ENCODE measurements around the gene CMPK2. TPM values are rescaled to one million over a fixed set of nuclear protein-coding genes. Genes with fewer than 3 reads are reported as not detected.

The CMPK2 gene
- total RNA-seq, 1 experiment from 2014 or later: 0.52 TPM

DNA sequence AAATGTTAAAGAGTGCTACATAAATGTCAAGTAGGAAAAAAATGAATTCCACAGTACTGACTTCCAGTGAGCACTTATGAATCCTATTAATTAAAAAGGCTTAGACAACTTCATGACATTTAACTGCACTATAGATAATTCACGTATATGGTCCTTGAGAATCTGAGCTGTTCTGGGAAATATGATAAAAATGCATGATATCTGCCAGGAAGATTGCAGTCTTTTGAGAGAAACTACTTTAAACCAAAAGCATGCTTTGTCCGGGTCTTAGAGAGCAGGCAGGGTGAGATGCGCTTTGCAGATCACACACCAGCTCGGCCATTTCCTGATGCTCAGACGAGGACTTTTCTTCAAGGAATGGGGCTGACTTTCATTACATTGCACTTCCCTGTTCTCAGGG is 42.6 kb downstream of the CMPK2 start:
- Mint-ChIP-seq H3K27ac (ENCODE audit: unreplicated experiment) (no peak overlapping the region), H3K27me3 (ENCODE audit: insufficient read depth, unreplicated experiment) (peaks cover 4% of the 10 kb centered on the region), H3K4me1 (ENCODE audit: low read depth, unreplicated experiment) (no peaks in the 10 kb centered on the region), H3K4me3 (ENCODE audit: unreplicated experiment) (no peak overlapping the region), H3K36me3 (ENCODE audit: insufficient read depth, unreplicated experiment) (no peaks in the 10 kb centered on the region), H3K9me3 (ENCODE audit: unreplicated experiment) (peaks cover 12% of the 10 kb centered on the region)
- no peaks in the 10 kb centered on the region for H3K36me3 ChIP-seq (ENCODE audit: control insufficient read depth, insufficient read depth, low read length)
- TF ChIP-seq, protein P1, sequence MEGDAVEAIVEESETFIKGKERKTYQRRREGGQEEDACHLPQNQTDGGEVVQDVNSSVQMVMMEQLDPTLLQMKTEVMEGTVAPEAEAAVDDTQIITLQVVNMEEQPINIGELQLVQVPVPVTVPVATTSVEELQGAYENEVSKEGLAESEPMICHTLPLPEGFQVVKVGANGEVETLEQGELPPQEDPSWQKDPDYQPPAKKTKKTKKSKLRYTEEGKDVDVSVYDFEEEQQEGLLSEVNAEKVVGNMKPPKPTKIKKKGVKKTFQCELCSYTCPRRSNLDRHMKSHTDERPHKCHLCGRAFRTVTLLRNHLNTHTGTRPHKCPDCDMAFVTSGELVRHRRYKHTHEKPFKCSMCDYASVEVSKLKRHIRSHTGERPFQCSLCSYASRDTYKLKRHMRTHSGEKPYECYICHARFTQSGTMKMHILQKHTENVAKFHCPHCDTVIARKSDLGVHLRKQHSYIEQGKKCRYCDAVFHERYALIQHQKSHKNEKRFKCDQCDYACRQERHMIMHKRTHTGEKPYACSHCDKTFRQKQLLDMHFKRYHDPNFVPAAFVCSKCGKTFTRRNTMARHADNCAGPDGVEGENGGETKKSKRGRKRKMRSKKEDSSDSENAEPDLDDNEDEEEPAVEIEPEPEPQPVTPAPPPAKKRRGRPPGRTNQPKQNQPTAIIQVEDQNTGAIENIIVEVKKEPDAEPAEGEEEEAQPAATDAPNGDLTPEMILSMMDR (IDR thresholded peaks at IDR 0.05; ENCODE audit: insufficient read depth in 1 of 2, low read depth in 1 of 2, low read length in 1 of 2, severe bottlenecking in 1 of 2, unreplicated experiment in 1 of 2): no peak
- no TSS peak for BruUV-seq (replicated peaks)
- ChIA-PET POLR2A (no interaction called here), CTCF (no interaction called here)
- H3K9me3 ChIP-seq: no peaks in the 10 kb centered on the region
- intact Hi-C loops (cut with micrococcal nuclease; ENCODE audit: unreplicated experiment): no loop called here
- no peak for DNase-seq
- no peaks in the 10 kb centered on the region for H3K27me3 ChIP-seq (replicated peaks; ENCODE audit: control insufficient read depth, insufficient read depth, low read length)
- no peak overlapping the region for H3K4me3 ChIP-seq (ENCODE audit: low read depth, low read length)
- H3K4me1 ChIP-seq: no peaks in the 10 kb centered on the region

DNA sequence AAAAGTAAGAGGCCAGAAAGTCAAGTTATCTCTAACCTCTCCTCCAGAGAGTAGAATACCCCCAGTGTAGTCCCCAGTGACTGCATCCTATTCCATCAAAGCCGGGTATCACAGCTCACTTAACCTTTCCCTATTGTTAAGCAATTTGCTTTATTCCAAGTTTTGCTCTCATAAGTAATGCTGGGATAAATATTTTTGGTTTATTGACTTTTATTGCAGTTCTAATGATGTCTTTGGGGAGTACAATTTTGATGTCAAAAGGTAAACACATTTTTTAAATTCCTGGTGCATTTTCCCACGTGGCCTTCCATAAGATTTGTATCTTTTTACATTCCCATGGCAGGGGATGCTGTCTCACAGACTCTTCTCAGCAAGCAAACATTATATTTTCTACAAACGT is 43.3 kb downstream of the CMPK2 start:
- Mint-ChIP-seq H3K9me3 (ENCODE audit: unreplicated experiment) (peaks cover 12% of the 10 kb centered on the region), H3K4me3 (ENCODE audit: unreplicated experiment) (no peak overlapping the region), H3K4me1 (ENCODE audit: low read depth, unreplicated experiment) (no peaks in the 10 kb centered on the region), H3K27me3 (ENCODE audit: insufficient read depth, unreplicated experiment) (peaks cover 7% of the 10 kb centered on the region), H3K36me3 (ENCODE audit: insufficient read depth, unreplicated experiment) (no peaks in the 10 kb centered on the region), H3K27ac (ENCODE audit: unreplicated experiment) (no peak overlapping the region)
- CTCF ChIA-PET: no interaction called here
- intact Hi-C loops (cut with micrococcal nuclease; ENCODE audit: unreplicated experiment): no loop called here
- no TSS peak for BruUV-seq (replicated peaks)
- H3K4me3 ChIP-seq (ENCODE audit: low read depth, low read length): no peak overlapping the region
- no peaks in the 10 kb centered on the region for H3K27me3 ChIP-seq (replicated peaks; ENCODE audit: control insufficient read depth, insufficient read depth, low read length)
- H3K36me3 ChIP-seq (ENCODE audit: control insufficient read depth, insufficient read depth, low read length): no peaks in the 10 kb centered on the region
- POLR2A ChIA-PET: no interaction called here
- TF ChIP-seq, protein P1 (IDR thresholded peaks at IDR 0.05; ENCODE audit: insufficient read depth in 1 of 2, low read depth in 1 of 2, low read length in 1 of 2, severe bottlenecking in 1 of 2, unreplicated experiment in 1 of 2): no peak
- DNase-seq: no peak
- H3K9me3 ChIP-seq: no peaks in the 10 kb centered on the region
- H3K4me1 ChIP-seq: no peaks in the 10 kb centered on the region

DNA sequence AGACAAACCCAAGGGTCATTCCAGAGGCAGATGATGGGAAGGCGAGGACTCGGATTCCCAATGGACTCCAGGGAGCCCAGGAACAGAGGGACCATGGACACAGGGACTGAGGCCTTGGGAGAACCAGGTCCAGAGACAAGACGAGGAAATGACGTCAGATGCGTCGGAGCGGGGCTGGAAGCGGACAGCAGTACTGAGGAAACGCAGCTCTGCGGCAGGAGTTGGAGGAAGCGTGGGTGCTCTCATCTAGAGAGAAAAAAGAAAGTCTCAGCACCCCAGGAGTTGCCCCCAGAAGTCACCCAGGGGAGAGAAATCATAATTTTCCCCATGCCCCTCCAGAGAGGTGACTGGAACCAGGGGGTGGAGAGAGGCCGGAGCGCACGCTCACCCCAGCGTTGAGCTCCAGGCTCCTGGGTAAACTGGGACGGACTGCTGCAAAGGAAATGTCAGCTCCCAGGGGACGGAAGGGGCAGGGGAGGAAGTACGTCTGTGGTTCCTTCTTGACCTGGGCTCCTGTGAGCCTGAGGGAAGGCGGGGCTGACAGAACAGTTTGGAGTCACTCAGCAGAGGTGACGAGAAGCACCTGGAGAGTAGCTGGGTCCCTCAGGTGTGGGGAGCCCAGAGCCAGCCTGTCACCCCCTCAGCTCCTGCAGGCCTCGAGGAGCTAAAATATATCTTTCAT is 44.7 kb downstream of the CMPK2 start:
- H3K9me3 ChIP-seq: no peaks in the 10 kb centered on the region
- Mint-ChIP-seq H3K9me3 (ENCODE audit: unreplicated experiment) (peaks cover 4% of the 10 kb centered on the region), H3K4me3 (ENCODE audit: unreplicated experiment) (no peak overlapping the region), H3K27me3 (ENCODE audit: insufficient read depth, unreplicated experiment) (peaks cover 7% of the 10 kb centered on the region), H3K27ac (ENCODE audit: unreplicated experiment) (no peak overlapping the region), H3K4me1 (ENCODE audit: low read depth, unreplicated experiment) (no peaks in the 10 kb centered on the region), H3K36me3 (ENCODE audit: insufficient read depth, unreplicated experiment) (no peaks in the 10 kb centered on the region)
- CTCF ChIA-PET: no interaction called here
- no TSS peak for BruUV-seq (replicated peaks)
- TF ChIP-seq, protein P1 (IDR thresholded peaks at IDR 0.05; ENCODE audit: insufficient read depth in 1 of 2, low read depth in 1 of 2, low read length in 1 of 2, severe bottlenecking in 1 of 2, unreplicated experiment in 1 of 2): no peak
- H3K36me3 ChIP-seq (ENCODE audit: control insufficient read depth, insufficient read depth, low read length): no peaks in the 10 kb centered on the region
- H3K4me3 ChIP-seq (ENCODE audit: low read depth, low read length): no peak overlapping the region
- intact Hi-C loops (cut with micrococcal nuclease; ENCODE audit: unreplicated experiment): no loop called here
- POLR2A ChIA-PET: no interaction called here
- no peak for DNase-seq
- H3K27me3 ChIP-seq (replicated peaks; ENCODE audit: control insufficient read depth, insufficient read depth, low read length): no peaks in the 10 kb centered on the region
- no peaks in the 10 kb centered on the region for H3K4me1 ChIP-seq

All from Caco-2 (cell line).